ENCODE data around the gene COL4A1. TPM values are rescaled to one million over a fixed set of nuclear protein-coding genes. Genes with fewer than 3 reads are reported as not detected.

The COL4A1 gene
- polyA plus RNA-seq, 1 experiment: 210 TPM

- H3K27me3 ChIP-seq (ENCODE audit: control insufficient read depth, insufficient read depth, low read length): no peaks in the 10 kb centered on the region
- no peak overlapping the region for H3K27ac ChIP-seq (ENCODE audit: low read depth, low read length)
- TF ChIP-seq CTCF (IDR thresholded peaks at IDR 0.05; ENCODE audit: low read depth, low read length): no peak
- H3K4me3 ChIP-seq (ENCODE audit: low read depth, low read length): no peak overlapping the region
- H3K9me3 ChIP-seq (ENCODE audit: control insufficient read depth, insufficient read depth, low read length): no peaks in the 10 kb centered on the region; the same call in 1 of the 2 replicates
- DNase-seq (ENCODE audit: low read depth, low spot score): no peak
- ChIA-PET CTCF (no interaction called here), POLR2A (no interaction called here)
Measured at GRCh38 chr13:110346661-110347067, 39.7 kb upstream of the COL4A1 start.

- Histone ChIP-seq H3K4me3 (ENCODE audit: low read depth, low read length) (no peak overlapping the region), H3K27ac (ENCODE audit: low read depth, low read length) (no peak overlapping the region), H3K9me3 (ENCODE audit: control insufficient read depth, insufficient read depth, low read length) (no peaks in the 10 kb centered on the region; the same call in 1 of the 2 replicates), H3K27me3 (ENCODE audit: control insufficient read depth, insufficient read depth, low read length) (no peaks in the 10 kb centered on the region)
- ChIA-PET CTCF (no interaction called here), POLR2A (no interaction called here)
- no peak for DNase-seq (ENCODE audit: low read depth, low spot score)
- no peak for TF ChIP-seq CTCF (IDR thresholded peaks at IDR 0.05; ENCODE audit: low read depth, low read length)
Measured at GRCh38 chr13:110345701-110346100, 38.7 kb upstream of the COL4A1 start.

GRCh38 chr13:110345266-110345665, 38.3 kb upstream of the COL4A1 start:
- no peak for TF ChIP-seq CTCF (IDR thresholded peaks at IDR 0.05; ENCODE audit: low read depth, low read length)
- Histone ChIP-seq H3K27ac (ENCODE audit: low read depth, low read length) (no peak overlapping the region), H3K4me3 (ENCODE audit: low read depth, low read length) (no peak overlapping the region), H3K9me3 (ENCODE audit: control insufficient read depth, insufficient read depth, low read length) (no peaks in the 10 kb centered on the region; the same call in 1 of the 2 replicates), H3K27me3 (ENCODE audit: control insufficient read depth, insufficient read depth, low read length) (no peaks in the 10 kb centered on the region)
- no peak for DNase-seq (ENCODE audit: low read depth, low spot score)
- POLR2A ChIA-PET: no interaction called here
- CTCF ChIA-PET: no interaction called here

- no peak for TF ChIP-seq CTCF (IDR thresholded peaks at IDR 0.05; ENCODE audit: low read depth, low read length)
- CTCF ChIA-PET: no interaction called here
- no peak overlapping the region for H3K27ac ChIP-seq (ENCODE audit: low read depth, low read length)
- POLR2A ChIA-PET: no interaction called here
- H3K4me3 ChIP-seq (ENCODE audit: low read depth, low read length): no peak overlapping the region
- DNase-seq (ENCODE audit: low read depth, low spot score): no peak
- no peaks in the 10 kb centered on the region for H3K27me3 ChIP-seq (ENCODE audit: control insufficient read depth, insufficient read depth, low read length)
- no peaks in the 10 kb centered on the region; the same call in 1 of the 2 replicates for H3K9me3 ChIP-seq (ENCODE audit: control insufficient read depth, insufficient read depth, low read length)
Measured at GRCh38 chr13:110344320-110344719, 37.4 kb upstream of the COL4A1 start.

GRCh38 chr13:110343241-110343865, 36.4 kb upstream of the COL4A1 start:
- no peak for DNase-seq (ENCODE audit: low read depth, low spot score)
- Histone ChIP-seq H3K27ac (ENCODE audit: low read depth, low read length) (no peak overlapping the region), H3K27me3 (ENCODE audit: control insufficient read depth, insufficient read depth, low read length) (no peaks in the 10 kb centered on the region), H3K4me3 (ENCODE audit: low read depth, low read length) (no peak overlapping the region), H3K9me3 (ENCODE audit: control insufficient read depth, insufficient read depth, low read length) (no peaks in the 10 kb centered on the region; the same call in 1 of the 2 replicates)
- ChIA-PET POLR2A (no interaction called here), CTCF (no interaction called here)
- TF ChIP-seq CTCF (IDR thresholded peaks at IDR 0.05; ENCODE audit: low read depth, low read length): no peak

All from AG04450 (cell line).